Breast epithelium (tissue), 3 donors: ENCODE measurements around the gene CEP85L.

Experiments
- POLR2A ChIP-seq: fragments of 450-650 bp; IDR thresholded peaks from one replicate; pipeline ENCODE4 v1.6.1; 2016; ENCODE audit warnings: antibody characterized with exemption, mild to moderate bottlenecking, moderate library complexity
- POLR2AphosphoS5 ChIP-seq, 3 donors: sonication (generic); formaldehyde crosslinking; IDR thresholded peaks; one replicate each; pipeline ENCODE4 v1.6.1; 2017; ENCODE audit warnings: antibody characterized with exemption in 3 of 3
- TF ChIP-seq, protein P1 (sequence below), 3 donors: fragments of 450-650 bp; IDR thresholded peaks; one replicate each; pipeline ENCODE4 v1.5.1; 2016 to 2017; ENCODE audit warnings: antibody characterized with exemption in 3 of 3, mild to moderate bottlenecking in 3 of 3, moderate library complexity in 3 of 3

DNA sequence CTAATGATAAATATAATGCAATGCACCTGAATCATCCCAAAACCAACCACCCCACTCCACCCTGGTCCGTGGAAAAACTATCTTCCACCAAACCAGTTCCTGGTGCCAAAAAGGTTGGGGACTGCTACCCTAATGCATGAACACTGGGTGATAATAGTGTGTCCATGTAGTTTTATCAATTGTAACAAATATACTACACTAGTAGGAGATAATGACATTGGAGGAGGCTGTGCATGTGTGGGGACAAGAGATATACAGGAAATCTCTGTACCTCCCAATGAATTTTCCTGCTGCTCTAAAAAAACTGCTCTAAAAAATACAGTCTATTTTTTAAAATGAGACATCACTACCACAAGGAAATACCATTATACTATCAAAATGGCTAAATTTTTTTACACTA is 20.5 kb downstream of the CEP85L start:
- TF ChIP-seq, protein P1, sequence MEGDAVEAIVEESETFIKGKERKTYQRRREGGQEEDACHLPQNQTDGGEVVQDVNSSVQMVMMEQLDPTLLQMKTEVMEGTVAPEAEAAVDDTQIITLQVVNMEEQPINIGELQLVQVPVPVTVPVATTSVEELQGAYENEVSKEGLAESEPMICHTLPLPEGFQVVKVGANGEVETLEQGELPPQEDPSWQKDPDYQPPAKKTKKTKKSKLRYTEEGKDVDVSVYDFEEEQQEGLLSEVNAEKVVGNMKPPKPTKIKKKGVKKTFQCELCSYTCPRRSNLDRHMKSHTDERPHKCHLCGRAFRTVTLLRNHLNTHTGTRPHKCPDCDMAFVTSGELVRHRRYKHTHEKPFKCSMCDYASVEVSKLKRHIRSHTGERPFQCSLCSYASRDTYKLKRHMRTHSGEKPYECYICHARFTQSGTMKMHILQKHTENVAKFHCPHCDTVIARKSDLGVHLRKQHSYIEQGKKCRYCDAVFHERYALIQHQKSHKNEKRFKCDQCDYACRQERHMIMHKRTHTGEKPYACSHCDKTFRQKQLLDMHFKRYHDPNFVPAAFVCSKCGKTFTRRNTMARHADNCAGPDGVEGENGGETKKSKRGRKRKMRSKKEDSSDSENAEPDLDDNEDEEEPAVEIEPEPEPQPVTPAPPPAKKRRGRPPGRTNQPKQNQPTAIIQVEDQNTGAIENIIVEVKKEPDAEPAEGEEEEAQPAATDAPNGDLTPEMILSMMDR (IDR thresholded peaks at IDR 0.05), result no peak
- no peak for TF ChIP-seq POLR2AphosphoS5 (IDR thresholded peaks at IDR 0.05)
- no peak for TF ChIP-seq POLR2A
